HG03565 (cell line): ENCODE results near the gene STT3B.
"Not testable (repeated sequence)": the region's sequence is repeated elsewhere in the genome, so short reads cannot be mapped to it uniquely, and the experiment has no call there.

Source experiments
- ATAC-seq: cut with Tn5 transposase; IDR thresholded peaks from one replicate; pipeline ENCODE4 v1.9.1; 2021; ENCODE audit warnings: mild to moderate bottlenecking, moderate library complexity; ENCODE audit not compliant: unreplicated experiment

STT3B gene

DNA sequence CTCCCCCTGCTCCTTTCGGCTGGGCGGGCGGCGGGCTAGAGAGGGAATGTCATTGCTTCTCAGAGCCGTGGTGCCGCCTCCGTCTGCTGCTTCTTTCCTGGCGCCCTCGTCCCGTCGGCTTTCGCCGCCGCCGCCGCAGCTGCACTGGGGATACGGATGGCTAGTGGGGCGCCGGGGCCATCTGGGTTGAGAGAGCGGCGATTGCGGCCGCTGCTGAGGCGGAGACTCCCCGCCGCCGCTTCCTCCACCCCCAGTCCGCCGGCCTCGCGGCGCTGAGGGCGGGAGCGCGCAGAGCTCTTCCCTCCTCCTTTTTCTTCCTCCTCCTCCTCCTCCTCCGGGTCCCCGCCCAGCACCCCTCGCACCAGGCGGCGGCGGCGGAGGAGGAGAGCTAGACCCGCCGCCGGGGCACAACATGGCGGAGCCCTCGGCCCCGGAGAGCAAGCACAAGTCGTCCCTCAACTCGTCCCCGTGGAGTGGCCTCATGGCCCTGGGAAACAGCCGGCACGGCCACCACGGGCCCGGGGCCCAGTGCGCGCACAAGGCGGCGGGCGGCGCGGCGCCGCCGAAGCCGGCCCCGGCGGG is at the start of gene STT3B:
Gene STT3B (plus strand): TSS at position 339 of the 582 bp plus-strand sequence. CDS start 74 bp downstream, at position 413.
- ATAC-seq: peak; percentile 33

DNA sequence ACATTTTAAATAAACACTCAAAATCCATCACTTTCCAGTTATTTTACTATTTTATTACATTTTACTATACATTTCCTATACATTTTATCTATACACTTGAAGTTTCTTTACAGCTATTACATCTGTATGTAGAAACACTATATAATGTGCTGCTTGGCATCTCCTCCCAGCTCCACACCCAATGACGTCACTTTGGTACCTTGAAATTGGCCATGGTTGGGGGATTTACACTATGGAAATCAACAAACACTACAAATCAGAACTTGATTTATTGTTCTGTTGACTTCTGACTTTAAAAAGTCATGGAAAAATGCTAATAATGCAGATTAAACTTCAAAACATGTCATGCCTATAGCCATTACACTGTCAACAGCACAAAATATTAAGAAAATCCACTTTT is 48.9 kb upstream of the STT3B start:
- no peak for ATAC-seq

DNA sequence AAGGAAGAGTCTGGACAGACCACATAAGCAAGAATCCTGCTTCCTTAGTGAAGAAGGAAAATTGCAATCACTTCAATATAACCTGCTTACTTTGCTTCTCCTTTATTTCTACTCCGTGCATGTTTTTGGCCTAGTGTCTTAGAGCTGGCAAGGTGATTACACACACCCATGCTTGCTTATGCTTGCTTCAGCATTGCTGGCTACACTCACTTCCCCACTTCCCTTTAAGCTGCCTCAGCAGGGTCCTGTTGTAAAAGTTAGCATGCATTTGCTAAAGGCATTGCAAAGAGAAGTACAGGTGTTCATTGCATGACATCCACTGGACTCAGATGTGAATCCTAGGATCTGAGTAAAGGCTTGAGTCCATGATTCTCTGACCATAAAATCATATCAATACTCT is 47.5 kb upstream of the STT3B start:
- ATAC-seq: no peak

DNA sequence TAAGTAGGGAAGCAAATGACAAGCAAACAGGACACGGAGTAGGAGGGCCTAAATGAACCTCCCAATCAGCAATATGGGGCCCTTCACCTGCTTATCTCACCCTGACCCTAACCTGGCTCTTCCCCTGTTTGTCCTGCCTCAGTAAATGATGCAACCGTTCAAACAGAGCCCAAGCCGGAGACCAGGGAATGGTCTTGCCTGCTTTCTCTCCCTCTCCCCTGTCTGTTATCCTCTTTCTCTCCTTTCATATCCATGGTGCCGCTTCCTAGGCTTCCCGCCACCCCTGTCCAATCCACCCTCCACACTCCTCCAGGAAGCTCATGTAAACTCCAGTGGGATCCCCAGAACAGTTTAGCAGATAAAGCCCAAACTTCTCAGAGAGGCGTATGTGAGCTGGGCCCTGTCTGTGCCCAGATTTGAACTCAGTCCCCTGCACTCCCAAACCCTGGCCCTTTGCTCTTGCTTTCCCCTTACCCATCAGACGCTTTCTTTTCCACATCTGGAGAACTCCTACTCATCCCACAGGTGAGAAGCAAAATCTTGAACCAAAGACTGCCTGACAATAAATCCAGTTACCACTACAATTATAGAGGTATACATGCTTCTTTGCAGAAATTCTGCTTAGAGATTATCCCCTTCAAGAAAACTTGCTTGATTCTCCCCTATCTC is 45.7 kb upstream of the STT3B start:
- no peak for ATAC-seq

DNA sequence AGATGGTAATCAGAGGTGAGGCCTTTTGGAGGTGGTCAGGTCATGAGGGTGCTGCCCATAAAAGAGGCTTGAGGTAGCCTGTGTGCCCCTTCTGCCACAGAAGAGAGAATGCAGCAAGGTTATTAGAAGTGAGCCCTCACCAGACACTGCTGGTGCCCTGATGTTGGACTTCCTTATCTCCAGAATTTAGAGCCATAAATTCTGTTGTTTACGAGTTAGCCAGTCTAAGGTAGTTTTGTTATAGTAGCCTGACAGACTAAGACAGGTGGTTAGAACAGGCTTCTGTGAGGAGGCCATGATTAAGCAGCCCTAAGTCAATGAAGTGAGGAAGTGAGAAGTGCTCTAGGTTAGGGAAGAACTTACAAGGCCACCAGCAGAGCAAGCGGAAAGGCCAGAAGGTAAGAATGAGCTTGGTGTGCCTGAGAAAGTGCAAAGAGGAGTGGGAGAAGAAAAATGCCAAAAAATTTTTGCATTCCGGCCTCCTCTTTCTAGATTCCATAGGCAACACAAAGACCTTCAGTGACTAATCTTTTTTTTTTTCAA is 44.2 kb upstream of the STT3B start:
- ATAC-seq: no peak

DNA sequence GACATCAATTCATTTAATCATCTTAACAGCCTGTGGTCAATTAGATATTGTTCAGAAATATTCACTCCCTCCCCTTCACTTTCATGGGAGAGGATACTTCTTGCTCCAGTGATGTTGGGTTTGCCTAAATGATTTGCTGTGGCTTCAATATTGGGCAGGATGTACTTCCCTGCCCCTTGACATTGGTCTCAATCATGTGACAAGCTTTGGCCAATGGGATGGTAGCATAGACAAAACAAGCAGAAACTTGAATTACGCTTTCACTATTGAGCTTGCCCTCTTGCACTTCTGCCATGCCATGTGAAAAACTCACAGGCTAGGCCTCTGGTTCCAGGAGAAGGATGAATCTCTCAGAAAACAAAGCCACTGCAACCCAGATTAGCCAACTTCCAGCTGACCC is 42.2 kb upstream of the STT3B start:
- ATAC-seq: no peak

DNA sequence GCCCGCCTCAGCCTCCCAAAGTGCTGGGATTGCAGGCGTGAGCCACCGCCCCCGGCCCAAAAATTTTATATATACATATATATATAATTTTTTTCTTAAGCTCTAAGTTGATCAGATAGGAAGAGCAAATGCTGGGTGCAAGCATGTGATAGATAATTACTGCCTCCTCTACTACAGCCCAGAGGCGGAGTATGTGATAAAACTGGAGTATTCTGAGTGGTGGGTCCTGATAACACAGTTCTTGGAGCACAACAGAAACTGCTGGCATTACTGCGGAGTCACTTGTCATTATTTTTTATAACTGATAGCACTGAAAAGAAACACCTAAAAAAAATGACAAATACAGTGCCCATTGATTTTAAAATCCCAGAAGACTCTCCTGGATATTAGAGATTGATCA is 41.1 kb upstream of the STT3B start:
- ATAC-seq: no peak

DNA sequence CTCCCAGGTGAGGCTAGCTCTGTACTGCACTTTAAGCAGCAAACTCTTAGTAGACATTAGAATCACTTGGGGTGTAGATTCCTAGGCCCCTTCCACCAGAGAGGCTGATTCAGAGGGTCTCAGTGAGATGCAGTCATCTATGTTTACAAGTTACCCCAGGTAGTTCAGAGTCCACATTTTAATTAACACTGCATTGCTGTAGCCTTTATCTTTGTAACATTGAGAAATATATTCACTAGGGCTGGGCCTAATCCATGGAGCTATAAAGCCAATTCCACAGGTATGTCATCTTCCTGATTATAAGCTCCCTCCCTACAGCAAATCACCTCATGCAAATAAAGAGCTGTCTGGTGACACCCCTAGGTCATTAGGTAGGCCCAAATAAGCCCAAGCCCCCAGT is 39.6 kb upstream of the STT3B start:
- no peak for ATAC-seq

DNA sequence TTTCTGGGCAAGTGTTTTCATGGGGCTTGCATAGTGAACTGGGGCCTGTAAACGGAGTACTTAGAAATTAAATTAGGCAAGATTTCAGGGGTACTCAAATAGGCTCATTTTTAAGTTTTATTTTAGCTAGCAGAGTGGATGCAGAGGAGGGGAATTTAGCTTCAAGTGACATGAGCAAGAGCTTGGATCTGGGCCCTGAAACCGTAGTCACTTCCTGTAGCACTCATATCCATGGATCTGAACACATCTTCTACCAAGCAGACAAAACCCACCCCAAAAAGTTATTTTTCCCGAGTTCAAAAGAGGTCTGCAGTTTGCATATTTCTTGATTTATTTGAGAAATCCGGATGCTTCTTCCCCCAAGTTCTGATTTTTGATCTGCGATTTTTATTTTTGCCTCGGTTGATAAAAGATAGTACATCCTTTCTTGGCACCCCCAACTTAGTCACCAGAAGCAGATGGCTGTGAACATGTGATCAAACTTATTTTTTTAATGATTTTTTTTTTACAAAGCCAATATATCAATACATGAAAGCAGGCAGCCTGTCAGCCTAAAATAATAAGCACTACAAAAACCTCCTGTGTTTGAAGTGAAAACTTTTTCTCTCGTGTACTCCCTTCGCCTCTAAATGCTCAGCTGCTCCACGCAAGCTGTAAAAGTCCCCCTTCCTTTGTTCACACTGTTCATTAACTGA is 36.6 kb upstream of the STT3B start:
- no peak for ATAC-seq

DNA sequence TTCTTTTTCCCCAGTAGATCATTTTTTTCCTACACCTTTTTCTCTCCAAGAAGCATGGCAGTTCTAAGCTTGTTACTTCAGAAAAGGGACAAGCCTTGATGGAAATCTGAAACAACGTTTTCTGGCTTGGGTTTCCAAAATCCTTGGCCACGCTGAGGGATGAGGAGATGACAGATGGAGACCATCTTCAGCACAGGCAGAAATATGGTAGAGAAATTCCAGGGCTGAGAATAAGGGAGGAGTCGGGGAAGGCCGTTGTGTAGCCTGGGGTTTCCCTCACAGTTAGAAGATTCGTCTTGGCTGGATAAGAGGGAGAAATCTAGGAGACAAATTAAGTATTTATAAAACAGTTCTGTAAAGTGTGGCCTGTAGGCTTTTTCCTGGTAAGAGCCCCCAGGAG is 33.9 kb upstream of the STT3B start:
- ATAC-seq: no peak

DNA sequence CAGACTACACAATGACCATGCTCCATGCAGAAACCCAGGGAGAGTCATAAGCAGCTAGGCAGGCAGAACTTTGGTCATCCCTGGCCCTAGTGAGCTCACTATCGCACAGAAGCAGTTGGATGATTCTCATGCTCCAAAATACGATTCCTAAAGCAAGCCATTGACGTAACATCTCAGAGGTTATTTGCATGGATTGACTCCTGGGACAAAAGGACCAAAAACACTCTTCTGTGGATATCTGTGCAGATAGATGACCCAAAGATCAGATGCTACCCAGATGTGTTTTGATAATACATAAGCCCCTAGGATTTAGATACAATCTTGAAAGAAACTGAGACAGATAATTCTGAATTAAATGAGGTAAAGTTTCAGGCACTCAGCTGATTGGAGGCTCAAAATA is 33.4 kb upstream of the STT3B start:
- ATAC-seq: no peak

DNA sequence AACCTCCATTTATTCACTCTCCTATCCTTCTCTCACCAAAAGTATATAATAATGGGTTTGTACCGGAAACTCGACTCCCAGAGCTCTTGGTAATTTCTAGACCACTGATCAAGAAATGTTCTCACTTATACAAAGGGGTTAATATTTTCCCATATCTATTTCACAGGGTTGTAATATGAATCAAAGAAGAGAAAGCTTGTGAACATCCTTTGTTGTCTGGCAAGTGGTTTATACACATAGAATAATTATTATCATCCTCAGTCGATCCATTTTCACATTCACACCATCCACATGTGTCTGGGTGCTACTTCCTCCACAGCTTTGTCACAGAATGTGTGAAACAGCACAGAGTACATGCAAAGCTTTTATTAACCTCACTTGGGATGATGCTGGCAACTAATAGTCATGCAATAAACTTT is 29.9 kb upstream of the STT3B start:
- no peak for ATAC-seq

DNA sequence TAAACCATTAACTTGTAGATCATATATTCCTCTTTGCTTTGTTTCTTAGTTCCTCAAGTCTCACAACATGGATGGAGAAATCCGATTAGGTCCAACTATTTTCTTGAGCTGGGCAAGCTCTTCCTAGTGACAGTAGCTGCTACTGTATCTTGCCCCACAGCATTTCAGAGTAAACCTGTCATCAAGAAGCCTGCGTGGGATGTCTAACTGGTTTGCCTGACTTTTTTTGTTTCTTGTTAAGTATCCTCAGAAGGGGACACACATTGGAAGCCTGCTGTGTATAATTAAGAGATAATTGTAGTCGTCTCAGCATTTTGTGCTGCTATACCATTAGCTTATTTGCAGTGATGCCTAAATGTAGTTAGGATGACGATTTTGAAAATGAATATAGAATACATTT is 29.3 kb upstream of the STT3B start:
- ATAC-seq: no peak

DNA sequence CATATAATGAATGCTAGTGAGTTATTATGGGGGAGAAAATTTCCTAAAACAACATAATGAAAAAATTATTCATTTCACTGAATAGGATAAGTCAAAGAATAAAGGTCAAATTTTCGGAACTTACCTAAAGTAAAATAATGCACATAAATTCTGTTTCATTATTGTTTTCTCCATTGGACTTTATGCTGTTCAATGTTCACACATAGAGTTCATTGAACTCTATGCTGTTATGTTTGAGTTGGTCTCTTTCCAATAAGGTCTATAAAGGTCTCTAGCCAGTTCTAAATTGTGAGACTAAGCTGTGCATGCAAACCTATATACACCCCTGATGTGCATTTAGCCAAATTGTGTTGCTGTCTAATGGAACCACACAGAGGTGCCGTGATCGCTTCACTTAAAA is 28.5 kb upstream of the STT3B start:
- no peak for ATAC-seq

DNA sequence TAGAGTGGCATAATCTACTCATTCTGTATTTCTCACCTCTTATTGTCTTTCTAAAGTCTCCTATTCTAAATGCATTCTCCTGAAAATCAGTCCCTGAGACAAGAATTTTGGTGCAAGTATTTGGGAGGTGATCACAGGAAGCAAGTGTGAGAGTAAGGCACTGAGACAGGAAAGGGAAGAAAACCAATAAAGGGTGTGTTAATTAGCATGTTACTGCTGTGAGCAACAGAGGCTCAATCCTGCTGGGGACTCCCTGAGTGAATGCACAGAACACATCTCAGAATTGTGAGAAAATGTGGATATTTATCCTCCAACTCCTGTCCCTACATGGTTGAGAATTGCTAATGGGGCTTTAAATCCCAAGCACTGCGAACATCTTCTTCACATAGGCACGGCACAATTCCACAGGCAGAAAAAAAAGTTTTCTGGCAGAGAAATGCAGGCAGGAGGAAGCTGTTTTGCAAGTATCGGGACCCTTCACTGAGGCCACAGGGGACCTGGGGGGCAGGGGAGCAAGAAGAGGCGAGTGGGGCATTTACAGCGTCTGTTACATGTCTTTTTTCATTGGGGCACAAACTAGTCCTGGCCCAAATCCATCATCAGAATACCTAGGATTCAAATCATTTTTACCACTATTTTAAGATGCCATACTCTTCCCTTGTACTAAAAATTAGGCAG is 27.2 kb upstream of the STT3B start:
- ATAC-seq: no peak

DNA sequence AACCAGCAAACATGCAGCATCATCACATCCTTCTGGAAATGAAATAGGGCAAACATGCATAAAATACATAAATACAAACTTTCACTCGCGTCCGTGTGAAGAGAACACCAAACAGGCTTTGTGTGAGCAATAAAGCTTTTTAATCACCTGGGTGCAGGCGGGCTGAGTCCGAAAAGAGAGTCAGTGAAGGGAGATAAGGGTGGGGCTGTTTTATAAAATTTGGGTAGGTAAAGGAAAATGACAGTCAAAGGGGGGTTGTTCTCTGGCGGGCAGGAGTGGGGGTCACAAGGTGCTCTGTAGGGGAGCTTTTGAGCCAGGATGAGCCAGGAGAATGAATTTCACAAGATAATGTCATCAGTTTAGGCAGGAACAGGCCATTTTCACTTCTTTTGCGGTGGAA is 26.2 kb upstream of the STT3B start:
- not testable (repeated sequence) for ATAC-seq

DNA sequence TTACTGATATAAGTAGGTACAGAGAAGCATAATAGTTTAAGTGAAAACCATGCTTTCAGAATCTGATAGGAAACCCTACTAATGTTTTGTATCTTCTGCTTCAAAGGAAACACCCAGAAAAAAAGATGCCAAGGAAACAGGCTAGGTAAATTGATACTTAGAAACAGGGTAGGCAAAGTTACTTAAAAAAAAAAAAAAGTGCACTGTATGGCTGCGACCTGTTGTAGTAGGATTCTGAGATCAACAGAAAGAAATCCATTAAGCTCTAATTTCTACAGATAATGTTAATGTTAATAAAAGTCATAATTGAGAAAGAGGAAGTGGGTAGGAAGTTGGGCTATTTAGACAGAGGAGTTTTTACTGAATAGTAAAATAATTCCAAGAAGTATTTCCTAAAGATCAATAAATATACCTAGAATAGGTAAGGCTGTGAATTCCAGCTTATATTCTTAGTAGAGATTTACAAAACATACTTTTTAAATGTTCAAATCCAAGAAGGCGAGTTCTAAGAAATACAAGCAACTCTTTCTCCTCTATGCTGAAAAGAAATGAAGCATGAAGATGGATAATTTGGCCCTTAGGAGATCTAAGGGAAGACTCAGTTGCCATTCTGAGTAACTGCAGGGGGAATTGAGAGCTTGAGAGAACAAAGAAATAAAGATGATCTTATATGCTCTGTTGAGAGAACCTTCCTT is 24.1 kb upstream of the STT3B start:
- no peak for ATAC-seq

DNA sequence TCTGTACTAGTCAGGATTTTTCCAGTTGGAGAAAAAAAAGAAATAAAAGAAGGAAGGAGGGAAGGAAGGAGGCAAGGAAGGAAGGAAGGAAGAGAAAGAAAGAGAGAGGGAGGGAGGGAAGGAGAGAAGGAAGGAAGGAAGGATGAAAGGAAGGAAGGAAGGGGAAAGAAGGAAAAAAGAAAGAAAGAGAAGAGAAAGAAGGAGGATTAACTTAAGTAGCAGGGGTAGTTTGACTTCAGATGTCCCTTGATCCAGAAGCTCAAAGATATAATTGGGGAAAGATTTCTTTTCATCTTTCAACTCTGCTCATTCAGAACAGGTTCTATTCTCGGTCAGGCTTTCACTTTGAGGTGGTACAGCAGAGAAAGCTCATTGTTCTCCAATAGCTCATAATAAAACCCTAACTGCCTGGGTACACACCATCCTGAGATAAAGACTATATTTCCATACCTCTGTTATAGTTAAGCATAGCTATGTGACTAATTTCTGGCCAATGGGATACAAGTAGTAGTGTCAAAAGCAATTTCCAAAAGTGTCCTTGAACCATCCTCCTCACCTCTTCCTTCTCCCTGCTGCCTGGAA is 23.5 kb upstream of the STT3B start:
- ATAC-seq: no peak

DNA sequence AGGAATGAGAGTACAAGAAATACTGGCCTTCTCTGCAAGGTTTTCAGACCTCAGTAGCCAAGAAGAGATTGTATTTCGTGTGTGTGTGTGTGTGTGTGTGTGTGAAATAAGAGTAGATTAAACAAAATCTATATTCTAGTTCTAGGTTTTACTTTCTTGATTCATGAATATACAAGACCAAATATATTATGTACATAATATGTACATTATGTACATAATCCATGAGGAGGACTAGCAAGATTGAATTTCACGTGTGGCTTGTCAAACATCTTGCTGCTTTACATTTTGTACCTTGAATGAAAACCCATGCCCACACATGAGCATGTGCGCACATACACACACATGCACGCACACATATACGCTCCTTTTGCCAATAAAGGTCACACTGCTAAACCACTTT is 18.2 kb upstream of the STT3B start:
- no peak for ATAC-seq

DNA sequence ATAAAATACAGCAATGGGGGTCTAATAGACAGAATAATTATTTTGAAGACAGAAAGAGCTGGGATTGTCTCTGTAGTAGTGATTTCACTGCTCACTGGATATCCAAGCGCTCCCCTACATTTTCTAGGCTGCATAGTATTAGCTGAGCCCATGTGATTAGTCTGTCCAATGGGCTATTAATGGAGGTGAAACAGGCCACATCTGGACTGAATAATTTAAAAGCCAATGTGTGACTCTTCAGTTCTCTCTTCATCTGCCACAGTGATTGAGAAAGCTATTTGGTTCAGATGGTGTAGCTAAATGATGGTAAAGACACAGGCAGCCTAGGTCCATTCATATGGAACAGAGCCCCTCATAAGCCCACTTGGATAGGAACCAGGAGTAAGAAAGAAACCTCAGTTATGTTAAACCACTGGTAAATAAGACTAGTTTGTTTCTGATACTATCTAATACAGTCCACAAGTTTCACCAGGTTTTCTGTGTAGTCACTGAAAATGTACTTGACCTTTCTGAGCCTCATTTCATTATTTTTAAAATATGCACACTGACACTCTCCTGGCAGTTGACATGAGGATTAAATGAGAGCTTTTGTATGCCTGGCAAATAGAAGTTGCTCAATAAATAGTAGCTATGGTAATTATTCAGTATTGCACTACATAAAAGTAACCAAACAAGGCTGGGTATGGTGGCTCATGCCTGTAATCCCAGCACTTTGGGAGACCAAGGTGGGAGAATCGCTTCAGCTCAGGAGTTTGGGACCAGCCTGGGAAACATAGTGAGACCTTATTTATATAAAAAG is 17.0 kb upstream of the STT3B start:
- ATAC-seq: no peak
